Right renal cortex interstitium (tissue), 3 donors: ENCODE results near the gene TSPAN15. TPM values are rescaled to one million over a fixed set of nuclear protein-coding genes. Genes with fewer than 3 reads are reported as not detected.

ENCODE experiments used
- DNase-seq, 3 donors: peaks; one replicate each; pipeline ENCODE4 v3.0.0-alpha.2; 2013; ENCODE audit warnings: low read depth in 3 of 3, low spot score in 2 of 3
- polyA plus RNA-seq, 3 donors: library from polyadenylated mRNA; unstranded; fragments of 120-200 nt; gene quantifications; one replicate each; pipeline ENCODE4 v1.2.1, GENCODE V29; 2013; ENCODE audit not compliant: insufficient read length in 3 of 3

Gene TSPAN15
- polyA plus RNA-seq = 10 to 100 TPM; 56.1 to 82.3 (median 67.5) TPM

DNA sequence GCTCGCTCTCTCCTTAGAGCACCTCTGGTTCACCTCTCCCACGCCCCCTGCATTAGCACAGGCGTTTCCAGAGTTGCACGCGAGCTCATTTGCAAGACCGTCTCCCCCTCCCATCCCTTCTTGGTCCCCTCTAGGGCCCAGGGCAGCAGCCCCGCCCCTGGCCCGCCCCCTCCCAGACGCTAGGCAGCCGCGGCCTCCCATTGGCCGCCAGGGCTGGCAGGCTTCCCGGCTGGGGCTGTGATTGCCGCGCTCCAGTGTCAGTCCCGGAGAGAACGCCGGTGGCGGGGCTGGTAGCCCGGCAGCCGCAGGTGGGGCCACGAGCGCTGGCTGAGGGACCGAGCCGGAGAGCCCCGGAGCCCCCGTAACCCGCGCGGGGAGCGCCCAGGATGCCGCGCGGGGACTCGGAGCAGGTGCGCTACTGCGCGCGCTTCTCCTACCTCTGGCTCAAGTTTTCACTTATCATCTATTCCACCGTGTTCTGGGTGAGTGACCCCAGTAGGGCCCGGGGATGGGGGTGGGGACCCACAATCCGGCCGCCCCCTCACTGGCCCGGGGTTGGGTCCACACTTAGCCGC, at the start of gene TSPAN15:
TSS of gene TSPAN15 (plus strand) at position 257 of the 575 bp plus-strand sequence. CDS start at position 387, 130 bp downstream.
- DNase-seq = peak; percentile 52 to 82 (median 67)

DNA sequence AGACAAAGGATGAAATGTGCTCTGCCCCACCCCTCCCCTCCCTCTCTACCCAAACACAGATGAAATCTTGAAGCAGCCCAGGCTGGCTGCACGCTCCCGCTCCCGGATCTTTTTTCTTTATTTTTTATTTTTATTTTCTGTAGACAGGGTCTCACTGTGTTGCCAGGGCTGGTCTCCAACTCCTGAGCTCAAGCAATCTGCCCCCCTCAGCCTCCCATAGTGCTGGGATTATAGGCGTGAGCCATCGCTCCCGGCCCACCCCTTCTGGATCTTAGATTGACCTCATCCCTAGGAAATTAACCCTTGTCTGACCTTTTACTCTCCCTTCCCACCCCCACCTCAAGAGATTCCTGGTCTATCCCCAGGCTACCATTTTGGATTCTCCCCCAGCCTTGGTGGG, 48.9 kb upstream of the TSPAN15 start:
- no peak for DNase-seq

DNA sequence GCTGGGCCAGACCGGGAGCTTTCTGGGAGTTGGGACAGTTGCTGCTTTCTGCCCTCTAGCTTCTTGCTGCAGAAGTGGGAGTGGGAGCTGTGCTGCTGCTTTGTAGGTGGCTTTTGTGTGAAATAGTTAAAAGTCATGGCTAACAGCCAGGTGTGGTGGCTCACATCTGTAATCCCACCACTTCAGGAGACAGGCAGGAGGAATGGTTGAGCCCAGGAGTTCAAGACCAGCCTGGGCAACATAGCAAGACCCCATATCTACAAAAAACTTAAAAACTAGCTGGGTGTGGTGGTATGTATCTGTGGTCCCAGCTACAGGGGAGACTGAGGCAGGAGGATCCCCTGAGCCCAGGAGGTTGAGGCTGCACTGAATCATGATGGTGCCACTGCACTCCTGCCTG, 48.2 kb upstream of the TSPAN15 start:
- no peak for DNase-seq

DNA sequence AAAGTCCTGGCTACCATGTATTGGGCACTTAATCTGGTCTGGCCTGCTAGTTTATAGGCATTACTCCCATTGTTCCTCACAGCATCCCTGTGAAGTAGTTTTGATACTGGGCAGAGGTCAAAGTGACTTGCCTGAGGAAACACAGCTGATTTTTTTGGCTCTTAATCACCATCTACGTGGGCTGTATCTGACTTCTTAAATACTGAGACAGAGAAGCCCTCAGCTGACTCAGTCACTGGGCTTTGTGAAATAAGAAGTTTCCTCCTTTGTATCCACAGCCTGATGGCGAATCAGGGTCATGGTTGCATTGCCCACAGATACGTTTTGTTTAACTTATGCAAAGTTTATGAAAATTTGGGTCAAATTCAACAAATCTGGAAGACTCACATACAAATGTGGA, 47.7 kb upstream of the TSPAN15 start:
- no peak for DNase-seq

DNA sequence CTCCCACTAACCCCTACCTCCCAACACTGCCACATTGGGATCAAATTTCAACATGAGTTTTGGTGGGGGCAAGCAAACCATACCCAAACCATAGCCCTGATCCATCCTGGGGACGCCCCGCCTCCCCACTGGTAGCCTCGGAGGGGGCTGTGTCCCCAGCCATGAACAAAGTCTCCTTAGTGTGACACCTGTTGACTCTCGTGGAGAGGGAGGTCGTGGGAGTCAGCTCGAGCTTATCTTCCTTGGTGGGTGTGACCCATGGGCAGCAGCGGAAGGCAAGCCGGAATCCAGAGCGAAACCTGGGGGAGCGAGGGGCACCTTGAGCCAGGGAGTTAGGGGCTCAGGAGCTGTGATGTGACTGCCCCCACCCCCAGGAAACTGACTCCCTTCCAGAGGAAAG, 46.5 kb upstream of the TSPAN15 start:
- DNase-seq = no peak

DNA sequence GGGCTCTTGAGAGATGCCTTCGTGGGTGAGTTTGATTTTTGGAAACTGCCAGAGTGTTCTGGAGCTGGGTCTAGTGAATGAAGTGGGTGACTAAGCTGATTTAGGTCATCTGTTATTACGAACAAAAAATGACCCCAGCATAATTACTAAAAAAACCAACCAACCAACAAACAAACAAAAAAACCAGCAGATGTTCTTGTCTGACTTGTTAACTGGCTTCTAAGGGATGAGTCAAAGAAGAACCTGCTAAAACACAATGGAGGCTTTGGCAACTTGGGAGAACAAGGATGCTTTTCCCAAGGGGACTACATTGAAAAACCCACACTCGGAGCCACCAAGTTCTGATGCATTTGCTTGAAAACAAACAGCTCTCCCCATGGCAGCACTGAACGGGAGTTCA, 46.0 kb upstream of the TSPAN15 start:
- DNase-seq = no peak

DNA sequence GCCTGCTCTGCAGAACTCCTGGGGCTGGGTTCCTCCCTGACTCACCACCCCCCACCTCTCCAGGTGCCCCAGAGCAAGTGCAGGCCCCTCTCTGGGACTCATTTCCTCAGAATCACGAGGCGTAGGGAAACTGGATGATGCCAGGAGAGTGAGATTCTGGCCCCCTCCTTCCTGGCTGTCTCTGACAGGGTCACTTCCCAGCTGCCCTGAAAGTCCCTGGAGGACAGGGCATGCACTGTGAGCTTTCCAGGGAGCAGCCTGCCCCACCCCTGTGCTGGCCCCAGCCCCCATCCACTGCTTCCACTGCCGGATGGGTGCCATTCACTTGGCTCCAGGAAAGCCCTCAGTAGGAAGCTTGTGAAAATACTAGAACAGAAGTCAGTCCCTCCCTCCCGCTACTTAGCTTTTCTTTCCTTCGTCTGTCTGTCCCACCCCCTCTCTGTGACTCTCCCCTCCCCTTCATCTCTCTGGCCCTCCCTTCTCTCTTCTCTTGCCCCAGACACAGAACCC, 44.9 kb upstream of the TSPAN15 start:
- DNase-seq = no peak

DNA sequence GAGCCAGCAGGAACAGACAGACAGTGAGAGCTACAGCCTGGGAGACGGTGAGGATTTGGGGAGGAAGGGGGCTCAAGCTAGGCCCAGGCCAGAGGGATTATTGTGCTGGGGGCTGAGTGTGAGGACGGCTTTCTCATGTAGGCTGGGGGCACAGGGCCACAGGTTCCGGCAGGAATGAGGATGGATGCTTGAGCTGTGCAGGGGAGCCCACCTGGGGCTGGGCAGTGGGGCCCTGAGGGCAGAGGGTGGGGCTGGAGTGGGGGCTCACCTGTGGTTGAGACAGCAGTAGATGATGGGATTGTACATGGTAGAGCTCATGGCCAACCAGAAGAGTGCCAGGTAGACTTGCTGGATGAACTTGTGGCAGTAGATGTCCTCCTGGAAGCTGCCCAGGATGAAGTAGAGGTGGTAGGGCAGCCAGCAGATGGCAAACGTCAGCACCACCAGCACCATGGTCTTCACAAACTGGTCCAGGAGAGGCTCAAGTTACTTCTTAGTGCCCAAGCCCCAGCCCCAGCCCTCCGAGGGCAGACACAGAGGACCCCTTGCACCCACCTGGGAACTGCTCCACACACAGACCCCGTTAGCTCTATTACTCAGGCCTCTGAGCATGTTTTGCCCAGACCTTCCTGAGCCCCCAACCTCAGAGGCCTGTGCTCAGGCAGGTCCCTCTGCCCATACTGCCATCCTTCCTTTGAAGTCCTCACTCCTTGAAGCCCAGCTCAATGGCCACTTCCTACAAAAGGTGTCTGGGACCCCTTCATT, 44.3 kb upstream of the TSPAN15 start:
- DNase-seq = no peak

DNA sequence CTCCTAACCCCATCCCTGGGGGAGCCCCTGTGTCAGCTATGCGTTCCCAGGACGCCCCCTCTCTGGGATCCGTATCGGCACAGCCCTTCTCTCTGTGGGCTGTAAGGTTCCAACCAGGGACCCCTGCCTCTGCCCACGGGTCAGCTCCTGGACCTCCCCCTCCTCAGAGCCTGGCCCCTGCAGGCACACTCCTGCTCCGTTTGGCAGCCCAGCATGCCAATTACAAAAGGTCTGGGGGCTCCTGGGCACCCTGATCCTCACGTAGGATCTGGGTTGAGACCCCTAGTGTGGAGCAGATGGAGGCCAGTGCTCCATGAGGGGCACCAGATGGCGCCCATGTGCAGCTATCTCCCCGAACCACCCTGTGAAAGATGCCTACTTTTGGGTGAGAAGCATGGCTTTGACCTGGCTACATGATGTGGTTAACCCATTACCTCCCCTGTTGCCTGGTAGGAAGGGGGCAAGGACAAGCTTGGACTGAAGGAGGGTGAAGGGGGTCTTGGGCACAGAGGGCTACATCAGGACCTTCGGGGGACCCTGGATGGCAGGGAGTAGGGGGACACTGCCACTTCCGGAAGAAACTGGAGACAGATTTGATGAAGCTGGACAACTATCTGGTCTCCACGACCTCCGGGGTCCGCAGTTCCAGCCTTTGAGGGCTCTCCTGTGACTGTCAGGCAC, 43.5 kb upstream of the TSPAN15 start:
- DNase-seq = no peak

DNA sequence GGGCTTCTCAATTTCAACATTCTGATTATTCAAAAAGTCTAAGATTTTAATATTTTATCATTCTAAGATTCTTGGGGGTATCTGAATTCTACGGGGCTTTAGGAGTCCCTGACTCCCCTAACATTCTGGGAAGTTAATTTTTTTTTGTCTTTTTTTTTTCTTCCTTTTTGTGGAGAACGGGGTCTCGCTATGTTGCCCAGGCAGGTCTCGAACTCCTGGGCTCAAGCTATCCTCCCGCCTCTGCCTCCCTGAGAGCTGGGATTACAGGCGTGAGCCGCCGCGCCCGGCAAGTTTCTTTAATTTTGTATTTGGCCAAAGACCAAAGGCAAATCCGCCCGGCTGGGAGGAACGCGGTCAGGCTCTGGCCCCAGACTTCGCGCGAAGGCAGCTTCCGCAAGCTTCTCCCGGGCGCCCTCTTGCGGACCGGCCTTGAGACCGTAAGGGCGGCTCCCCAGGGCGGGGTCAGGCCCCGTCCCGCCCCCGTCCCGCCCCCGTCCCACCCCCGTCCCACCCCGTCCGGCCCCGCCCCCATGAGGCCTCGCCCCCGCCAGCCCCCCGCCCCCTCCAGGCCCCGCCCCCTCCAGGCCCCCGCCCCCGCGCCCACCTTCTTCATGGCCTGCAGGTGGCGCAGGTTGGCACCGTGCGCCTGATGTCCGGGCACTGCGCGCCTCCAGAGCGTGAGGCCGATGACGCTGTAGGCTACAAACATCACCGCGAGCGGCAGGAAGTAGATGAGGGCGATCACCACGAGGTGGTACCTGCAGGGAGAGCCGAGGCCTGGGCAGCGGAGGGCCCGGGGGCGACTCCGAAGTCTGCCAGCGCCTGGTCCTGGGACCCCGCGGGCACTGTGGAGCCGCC, 42.7 kb upstream of the TSPAN15 start:
- DNase-seq = peak; percentile 72 to 84 (median 81)

DNA sequence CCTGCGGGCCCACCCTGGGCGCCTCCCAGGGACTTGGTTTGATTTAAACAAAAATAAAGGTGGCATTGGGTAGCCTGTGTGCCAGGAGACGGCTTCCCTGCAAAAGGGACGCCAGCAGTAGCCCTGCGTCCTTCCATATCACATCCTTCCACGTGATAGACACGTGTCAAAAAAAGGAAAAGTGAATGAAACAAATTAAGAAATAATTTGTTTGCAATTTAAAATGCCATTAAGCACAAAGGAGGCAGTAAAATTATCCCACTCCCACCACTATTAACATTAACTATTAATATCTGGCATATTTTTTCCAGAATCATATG, 42.1 kb upstream of the TSPAN15 start:
- no peak for DNase-seq

DNA sequence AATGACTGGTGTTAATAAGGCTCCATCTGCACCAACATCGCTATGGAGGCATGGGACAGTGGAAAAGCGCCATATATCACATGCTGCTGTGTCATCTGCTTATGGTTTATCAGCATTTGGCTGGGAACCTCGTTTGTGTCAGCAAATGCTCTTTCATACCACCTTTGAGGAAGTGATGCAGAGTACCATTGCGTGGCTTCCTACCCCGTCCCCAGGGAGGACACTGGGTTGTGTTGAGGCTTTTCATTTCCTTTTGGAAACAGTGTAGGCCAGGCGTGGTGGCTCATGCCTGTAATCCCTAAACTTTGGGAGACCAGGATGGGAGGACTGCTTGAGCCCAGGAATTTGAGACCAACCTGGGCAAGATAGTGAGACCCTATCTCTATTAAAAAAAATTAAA, 41.3 kb upstream of the TSPAN15 start:
- DNase-seq = no peak

DNA sequence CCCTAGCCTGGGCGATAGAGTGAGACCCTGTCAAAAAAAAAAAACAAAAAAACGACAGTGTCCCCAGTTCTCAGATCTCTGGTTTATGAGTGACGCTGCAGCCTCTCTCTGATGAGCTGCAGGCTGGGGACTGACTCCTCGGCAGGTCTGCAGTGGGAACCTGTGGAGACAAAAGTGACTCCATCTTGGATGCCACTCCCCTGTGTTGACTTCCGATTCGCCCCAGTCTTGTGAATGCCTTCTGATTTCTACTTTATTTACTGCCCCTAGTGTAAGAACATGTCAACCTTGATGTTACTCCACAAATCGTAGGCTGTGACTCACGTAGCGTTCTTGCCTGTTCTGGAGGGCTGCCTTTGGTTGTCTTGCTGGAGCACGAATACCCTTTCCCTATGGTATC, 40.8 kb upstream of the TSPAN15 start:
- no peak for DNase-seq

DNA sequence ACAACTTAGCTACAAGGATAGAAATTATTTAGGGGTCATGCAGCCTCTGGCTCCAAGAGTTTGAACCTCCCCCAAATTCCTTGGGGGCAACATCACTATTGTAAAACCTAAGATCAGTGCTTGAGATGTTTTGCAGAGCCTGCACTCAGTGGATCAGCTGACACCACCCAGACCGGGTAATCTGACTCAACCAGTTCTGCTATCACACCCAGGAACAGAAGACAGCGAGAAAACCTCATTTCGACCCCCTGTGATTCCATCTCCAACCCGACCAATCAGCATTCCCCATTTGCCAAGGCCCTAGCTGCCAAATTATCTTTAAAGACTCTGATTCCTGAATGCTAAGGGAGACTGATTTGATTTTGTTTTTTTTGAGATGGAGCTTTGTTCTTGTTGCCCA, 39.8 kb upstream of the TSPAN15 start:
- DNase-seq = no peak

DNA sequence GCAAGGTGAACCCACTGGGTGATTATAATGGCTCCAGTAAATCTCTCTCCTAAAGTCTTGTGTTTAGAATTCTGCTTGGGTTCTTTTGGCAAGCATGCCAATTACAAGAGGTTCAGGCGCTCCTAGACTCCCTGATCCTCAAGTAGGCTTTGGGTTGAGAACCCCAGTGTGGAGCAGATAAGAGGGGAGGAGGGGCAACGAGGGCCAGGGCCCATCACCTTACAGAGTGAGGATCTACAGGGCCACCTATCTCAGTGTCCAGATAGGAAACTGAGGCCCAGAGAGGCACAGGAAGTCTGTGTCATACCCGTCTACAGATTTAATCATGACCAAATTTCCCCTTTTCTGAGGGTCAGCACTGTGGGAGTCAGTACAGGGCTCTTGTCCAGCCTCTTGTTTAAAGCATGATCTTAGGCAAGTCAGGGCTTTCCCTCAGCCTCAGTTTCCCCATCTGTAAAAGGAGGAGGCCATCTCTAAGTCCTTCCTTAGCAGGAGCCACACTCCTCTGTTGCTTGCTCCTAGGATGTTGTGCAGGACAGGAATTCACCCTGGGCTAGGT, 39.0 kb upstream of the TSPAN15 start:
- no peak for DNase-seq

DNA sequence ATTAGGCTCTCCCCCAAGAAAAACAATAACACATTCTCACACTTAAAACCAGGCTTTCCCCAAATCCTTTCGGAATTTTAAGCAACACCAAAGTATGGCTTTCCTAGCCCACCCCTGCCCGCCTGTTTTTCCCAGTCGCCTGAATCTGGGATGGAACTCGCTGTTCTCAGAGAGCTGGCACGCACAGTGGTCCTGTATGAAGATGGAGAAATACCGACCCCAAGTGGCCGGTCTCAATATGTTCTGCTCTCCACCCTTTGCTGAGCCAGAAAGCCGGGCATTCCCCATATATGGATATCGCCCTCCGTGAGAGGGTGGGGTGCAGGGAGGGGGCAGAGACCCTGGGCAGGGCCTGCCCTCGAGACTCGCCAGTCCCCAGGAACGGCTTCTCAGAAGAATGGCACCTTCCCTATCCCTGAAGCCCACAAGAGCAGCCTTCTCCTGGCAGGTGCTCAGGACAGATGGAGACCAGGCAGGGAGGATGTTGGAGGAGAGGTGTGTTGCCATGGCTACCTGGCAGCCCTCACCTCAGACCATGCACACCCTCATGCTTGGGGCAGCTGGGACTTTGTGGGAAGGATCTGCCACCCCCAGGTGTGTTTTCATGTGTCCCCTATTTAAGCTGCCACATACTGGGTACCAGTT, 37.9 kb upstream of the TSPAN15 start:
- no peak for DNase-seq

DNA sequence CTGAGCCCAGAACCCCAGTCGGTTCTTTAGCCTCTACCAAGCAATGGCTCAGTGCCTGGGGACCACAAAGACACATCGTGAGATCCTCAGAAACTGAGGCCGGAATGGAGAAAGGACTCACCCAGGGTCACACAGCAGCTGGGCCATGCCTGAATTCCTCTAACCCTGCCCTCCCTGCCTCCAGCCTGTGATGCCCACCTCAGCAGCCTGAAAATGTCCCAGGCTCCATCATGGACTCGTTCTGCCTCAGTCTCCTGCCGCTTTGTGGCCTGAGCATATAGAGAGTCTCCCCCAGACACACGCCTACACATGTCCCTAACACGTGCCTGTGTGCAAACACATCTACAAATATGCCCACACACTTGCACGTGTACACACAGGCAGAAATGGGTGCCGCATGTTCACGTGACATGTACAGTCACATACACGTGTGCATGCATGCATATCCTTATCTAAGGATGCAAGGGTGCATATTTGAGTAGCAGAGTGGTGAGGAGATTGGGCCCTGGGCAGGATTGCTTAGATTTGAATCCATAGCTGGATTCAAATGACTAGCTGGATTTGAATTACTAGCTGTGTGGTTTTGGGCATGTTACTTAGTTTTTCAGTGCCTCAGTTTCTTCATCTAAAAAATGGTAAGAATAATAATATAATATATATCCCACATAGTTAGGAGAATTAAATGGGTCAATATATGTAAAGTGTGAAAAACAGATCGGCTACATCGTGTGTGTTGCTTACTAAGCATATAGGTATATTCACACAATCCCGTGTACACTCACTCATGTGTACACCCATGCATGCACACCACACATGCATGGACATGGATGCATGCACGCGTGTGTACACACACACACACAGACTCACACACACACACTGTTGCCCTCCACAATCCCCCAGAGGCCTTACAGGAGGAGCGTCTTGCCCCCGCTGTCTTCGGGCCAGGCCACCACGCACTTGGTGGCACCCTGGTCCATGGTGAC, 36.9 kb upstream of the TSPAN15 start:
- no peak for DNase-seq

DNA sequence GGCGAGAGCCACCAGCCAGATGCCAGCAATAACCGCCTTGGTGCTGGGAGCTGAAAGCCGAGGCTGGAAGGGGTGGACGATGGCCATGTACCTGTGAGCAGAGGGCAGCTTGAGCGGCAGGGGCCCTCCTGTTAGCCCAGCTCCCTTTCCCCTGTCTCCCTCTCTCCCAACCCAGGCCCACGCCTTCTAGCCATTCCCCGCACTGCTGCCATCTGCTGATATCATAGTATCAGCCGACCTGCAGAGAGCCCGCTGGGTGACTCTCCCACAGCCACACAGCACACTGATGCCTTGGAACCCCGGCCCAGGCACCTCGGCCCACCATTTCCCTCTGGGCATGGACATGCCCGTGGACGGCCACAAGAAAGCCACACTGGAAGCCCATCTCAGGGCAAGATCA, 36.2 kb upstream of the TSPAN15 start:
- DNase-seq = no peak

DNA sequence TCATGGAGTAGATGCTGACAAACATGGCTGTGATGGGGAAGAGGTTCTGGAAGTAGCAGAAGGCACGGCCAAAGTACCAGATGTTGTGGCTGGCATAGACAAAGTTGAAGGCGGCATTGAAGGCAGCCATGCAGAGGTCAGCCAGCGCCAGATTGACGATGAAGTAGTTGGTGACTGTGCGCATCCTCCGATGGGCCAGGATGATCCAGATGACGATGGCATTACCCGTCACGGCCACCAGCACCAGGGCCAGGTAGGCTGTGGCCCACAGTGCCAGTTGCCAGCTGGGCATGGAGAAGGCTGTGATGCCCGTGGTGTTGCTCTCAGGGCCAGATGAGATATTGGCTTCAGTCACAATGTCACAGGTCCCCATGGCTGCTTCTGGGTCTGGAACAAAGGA, 35.3 kb upstream of the TSPAN15 start:
- DNase-seq = no peak
